WERI-Rb-1 (cell line): Measurements from ENCODE around the gene MANEAL.

Source experiments
- DNase-seq: peaks from one replicate; pipeline ENCODE4 v3.0.0-alpha.2; 2020
- H3K27ac ChIP-seq: fragments of 250-450 bp; sonication (Bioruptor Pico); 2 replicates; pipeline ENCODE4 v1.5.1; 2020; ENCODE audit warnings: mild to moderate bottlenecking, moderate library complexity
- H3K27me3 ChIP-seq: fragments of 250-450 bp; sonication (Bioruptor Pico); 2 replicates; pipeline ENCODE4 v1.5.1; 2021; ENCODE audit warnings: mild to moderate bottlenecking, low read depth, moderate library complexity; ENCODE audit not compliant: insufficient read depth, severe bottlenecking
- H3K36me3 ChIP-seq: fragments of 250-450 bp; sonication (Bioruptor Pico); 2 replicates; pipeline ENCODE4 v1.5.1; 2020; ENCODE audit warnings: mild to moderate bottlenecking, moderate library complexity
- H3K4me3 ChIP-seq: 2 replicates; pipeline ENCODE4 v1.5.1; 2011; ENCODE audit warnings: low read depth, mild to moderate bottlenecking, control low read depth, low read length
- H3K9me3 ChIP-seq: fragments of 250-450 bp; sonication (Bioruptor Pico); 2 replicates; pipeline ENCODE4 v1.5.1; 2021; ENCODE audit warnings: mild to moderate bottlenecking, moderate library complexity; ENCODE audit not compliant: severe bottlenecking
- TF ChIP-seq, protein P1 (sequence below): IDR thresholded peaks from 2 replicates; pipeline ENCODE4 v1.5.1; 2011; ENCODE audit warnings: low read depth, mild to moderate bottlenecking, control low read depth, inconsistent platforms, low read length

MANEAL gene

DNA sequence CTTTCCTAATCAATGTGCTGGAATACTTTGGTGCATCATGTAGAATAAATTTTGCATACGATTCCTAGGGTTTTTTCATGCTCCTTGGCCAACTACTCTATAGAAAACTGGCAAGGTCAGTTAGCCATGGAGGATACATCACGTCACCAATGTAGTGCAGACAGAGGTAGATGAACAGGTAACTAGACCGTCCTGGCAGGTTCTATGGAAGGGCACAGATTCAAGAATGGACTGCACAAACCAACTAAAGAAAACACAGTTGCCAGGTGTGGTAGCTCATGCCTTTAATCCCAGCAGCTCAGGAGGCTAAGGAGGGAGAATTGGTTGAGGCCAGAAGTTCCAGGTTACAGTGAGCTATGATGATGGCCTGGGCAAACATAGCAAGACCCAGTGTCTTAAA lies 55.8 kb downstream of the MANEAL start:
- H3K9me3 ChIP-seq: no peaks in the 10 kb centered on the region
- no peak for DNase-seq
- TF ChIP-seq, protein P1, sequence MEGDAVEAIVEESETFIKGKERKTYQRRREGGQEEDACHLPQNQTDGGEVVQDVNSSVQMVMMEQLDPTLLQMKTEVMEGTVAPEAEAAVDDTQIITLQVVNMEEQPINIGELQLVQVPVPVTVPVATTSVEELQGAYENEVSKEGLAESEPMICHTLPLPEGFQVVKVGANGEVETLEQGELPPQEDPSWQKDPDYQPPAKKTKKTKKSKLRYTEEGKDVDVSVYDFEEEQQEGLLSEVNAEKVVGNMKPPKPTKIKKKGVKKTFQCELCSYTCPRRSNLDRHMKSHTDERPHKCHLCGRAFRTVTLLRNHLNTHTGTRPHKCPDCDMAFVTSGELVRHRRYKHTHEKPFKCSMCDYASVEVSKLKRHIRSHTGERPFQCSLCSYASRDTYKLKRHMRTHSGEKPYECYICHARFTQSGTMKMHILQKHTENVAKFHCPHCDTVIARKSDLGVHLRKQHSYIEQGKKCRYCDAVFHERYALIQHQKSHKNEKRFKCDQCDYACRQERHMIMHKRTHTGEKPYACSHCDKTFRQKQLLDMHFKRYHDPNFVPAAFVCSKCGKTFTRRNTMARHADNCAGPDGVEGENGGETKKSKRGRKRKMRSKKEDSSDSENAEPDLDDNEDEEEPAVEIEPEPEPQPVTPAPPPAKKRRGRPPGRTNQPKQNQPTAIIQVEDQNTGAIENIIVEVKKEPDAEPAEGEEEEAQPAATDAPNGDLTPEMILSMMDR: no peak
- H3K27me3 ChIP-seq: no peaks in the 10 kb centered on the region
- no peak overlapping the region for H3K4me3 ChIP-seq
- H3K36me3 ChIP-seq: peaks cover 19% of the 10 kb centered on the region
- H3K27ac ChIP-seq: no peak overlapping the region

DNA sequence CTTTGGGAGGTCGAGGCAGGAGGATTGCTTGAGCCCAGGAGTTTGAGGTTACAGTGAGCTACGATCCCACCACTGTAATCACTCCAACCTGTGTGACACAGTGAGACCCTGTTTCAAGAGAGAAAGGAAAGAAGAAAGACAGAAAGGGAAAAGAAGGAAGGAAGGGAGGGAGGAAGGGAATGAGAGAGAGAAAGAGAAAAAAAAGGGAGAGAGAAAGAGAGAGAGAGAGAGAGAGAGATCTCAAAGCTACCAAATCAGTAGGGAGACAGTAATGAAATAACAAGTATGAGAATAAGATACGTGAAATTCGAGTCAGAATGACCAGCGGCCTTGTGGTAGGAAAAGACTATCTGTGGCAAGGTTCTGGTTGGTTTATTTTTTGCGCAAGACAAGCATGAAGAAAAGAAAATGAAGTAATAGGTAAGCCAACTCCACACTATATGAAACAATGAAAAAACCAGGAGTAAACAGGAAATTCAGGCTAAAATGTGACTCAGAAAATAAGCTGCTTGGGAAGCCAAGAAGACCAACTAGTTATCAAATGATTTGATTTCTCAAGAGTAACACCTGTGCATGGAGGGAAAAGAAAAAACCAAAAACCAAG lies 56.8 kb downstream of the MANEAL start:
- peaks cover 28% of the 10 kb centered on the region for H3K36me3 ChIP-seq
- H3K4me3 ChIP-seq: no peak overlapping the region
- H3K9me3 ChIP-seq: no peaks in the 10 kb centered on the region
- no peaks in the 10 kb centered on the region for H3K27me3 ChIP-seq
- H3K27ac ChIP-seq: no peak overlapping the region
- TF ChIP-seq, protein P1: no peak
- DNase-seq: no peak
